NT2/D1 (cell line): ENCODE data around the gene DCDC2C.

Source experiments
- SUZ12 ChIP-seq: IDR thresholded peaks from 2 replicates; pipeline ENCODE4 v1.6.1; 2011; ENCODE audit not compliant: insufficient read length, insufficient read depth; ENCODE audit errors: extremely low read depth
- YY1 ChIP-seq: IDR thresholded peaks from 2 replicates; pipeline ENCODE4 v1.6.1; 2011; ENCODE audit not compliant: insufficient read length, insufficient read depth
- ZNF274 ChIP-seq: IDR thresholded peaks from 2 replicates; pipeline ENCODE4 v1.6.1; 2011; ENCODE audit warnings: mild to moderate bottlenecking, low read depth, low read length

DNA sequence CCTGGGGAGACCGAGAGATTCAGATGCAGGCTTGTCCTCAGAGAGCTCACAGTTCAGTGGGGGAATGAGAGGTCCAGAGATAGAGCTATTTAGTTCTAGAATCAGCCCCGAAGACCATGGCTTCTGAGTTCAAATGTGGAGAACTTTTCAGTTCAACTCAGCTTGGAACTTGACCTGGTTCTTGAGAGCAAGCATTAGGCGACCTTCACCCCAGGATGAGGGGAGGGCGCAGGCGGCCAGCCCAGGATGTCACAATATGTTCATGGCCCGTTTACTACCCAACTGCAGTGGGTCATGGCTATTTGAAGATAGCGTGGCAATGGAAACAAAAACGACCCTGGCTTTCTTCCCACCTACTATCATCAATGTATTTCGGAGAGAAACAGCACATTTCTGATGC is 33.8 kb downstream of the DCDC2C start:
- no peak for TF ChIP-seq SUZ12
- no peak for TF ChIP-seq ZNF274
- no peak for TF ChIP-seq YY1
